ENCODE results near the gene CDC6.

The CDC6 gene, protein sequence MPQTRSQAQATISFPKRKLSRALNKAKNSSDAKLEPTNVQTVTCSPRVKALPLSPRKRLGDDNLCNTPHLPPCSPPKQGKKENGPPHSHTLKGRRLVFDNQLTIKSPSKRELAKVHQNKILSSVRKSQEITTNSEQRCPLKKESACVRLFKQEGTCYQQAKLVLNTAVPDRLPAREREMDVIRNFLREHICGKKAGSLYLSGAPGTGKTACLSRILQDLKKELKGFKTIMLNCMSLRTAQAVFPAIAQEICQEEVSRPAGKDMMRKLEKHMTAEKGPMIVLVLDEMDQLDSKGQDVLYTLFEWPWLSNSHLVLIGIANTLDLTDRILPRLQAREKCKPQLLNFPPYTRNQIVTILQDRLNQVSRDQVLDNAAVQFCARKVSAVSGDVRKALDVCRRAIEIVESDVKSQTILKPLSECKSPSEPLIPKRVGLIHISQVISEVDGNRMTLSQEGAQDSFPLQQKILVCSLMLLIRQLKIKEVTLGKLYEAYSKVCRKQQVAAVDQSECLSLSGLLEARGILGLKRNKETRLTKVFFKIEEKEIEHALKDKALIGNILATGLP

DNA sequence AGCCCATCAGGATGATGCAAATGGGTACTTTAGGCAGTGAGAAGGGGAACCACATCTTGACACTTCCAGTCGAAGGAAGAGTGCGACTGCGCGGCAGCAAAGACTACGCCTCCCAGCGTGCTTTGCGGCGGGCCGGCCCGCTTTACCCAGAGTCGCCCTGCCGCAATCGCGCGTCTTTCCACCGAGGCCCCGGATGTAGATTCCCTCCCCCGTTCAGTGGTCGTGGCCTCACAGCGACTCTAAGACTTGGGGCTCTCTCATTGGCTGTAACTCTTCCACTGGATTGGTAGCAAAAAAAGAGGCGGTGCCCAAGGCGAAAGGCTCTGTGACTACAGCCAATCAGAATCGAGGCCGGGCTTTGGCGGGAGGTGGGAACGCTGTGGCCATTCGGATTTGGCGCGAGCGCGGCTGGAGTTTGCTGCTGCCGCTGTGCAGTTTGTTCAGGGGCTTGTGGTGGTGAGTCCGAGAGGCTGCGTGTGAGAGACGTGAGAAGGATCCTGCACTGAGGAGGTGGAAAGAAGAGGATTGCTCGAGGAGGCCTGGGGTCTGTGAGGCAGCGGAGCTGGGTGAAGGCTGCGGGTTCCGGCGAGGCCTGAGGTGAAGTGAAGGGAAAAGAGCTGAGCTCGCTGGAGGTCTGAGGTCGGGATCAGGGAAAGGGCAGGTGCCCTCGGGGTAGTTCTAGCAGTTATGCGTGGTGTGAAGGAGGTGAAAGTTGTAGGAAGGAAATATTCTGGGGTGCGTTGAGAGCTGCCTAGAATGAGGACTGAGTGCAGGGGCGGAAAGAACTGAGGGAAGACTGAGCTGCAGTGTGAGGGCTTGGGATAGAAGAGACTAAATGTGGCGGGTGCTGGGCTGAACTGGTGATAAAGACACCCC is at the start of gene CDC6:
Gene CDC6 (plus strand): TSS at position 386 of the 876 bp plus-strand sequence. CDS start 1,542 bp downstream, outside the sequence.
- DNase-seq = peak; percentile 96 to 100 (median 99)

DNA sequence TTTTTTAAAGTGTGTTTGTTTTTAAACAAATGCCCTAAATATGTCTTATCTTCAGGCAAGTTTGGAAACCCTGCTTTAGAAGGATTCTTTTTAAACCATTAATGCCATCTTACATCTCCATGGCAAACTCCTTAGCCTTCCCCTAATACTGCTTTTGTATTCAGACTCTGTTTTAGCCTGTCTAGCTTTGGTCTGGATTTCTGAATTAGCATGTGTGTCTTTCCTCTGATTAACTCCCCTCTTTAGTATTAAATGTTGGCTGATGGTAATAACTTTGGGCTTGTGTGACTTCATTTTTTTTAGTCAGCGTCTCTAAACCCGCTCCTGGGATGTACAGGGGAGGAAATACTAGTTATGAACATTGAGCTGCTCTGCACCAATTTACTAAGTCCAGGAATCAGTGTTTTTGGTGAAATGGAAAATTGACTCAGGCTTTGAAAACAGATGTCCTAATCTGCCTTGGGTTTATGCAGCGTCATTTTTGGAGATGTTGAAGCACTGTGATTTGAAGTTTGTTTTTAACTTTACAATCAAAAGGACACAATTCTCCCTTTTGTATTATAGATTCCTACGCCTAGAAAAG is 46.3 kb upstream of the CDC6 start:
- DNase-seq = no peak
- intact Hi-C loops (cut with DNase I) = no loop called here

More for the DNA sequence above, at the start of gene CDC6:
- intact Hi-C loops (cut with DNase I) = loop anchor here (1.0 kb wide), 1 partner anchor 68 kb away; the partner anchor contains the start of gene WIPF2

DNA sequence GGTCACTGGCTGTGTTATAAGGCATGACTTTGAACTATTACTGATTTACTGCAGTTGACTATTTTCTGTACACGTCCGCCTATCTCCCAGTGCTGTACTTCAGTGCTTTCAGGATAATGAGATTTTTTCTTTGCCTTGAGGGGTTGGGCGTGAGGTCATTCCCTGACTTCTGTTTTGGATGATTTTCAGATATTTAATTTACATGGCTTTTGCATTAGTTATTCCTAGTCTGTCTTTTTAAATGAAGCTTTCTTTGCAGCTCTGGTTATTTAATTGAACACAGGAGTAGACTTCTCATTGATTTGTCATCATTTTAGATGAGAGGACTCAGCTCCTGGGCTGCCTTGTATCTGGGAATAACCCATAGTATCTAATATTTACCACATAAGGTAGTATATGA is 44.9 kb upstream of the CDC6 start:
- intact Hi-C loops (cut with DNase I) = no loop called here
- no peak for DNase-seq

DNA sequence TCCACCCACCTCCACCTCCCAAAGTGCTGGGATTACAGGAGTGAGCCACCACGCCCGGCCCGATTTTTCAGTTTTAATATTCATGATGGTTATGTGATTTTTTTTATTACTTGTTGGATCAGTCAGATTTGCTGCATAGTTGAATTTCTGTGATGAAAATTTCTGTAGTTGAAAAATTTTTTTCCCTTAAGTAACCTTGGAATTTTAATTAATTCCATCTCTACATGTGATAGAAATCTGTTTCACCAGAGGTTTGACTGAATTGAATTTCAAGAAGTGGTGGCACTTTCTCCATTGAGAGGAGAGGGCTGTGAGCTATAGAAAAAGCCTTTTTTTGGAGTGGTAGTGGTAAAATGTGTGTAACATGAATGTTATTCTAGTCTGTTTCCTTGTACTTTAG is 43.9 kb upstream of the CDC6 start:
- no peak for DNase-seq
- intact Hi-C loops (cut with DNase I) = no loop called here

DNA sequence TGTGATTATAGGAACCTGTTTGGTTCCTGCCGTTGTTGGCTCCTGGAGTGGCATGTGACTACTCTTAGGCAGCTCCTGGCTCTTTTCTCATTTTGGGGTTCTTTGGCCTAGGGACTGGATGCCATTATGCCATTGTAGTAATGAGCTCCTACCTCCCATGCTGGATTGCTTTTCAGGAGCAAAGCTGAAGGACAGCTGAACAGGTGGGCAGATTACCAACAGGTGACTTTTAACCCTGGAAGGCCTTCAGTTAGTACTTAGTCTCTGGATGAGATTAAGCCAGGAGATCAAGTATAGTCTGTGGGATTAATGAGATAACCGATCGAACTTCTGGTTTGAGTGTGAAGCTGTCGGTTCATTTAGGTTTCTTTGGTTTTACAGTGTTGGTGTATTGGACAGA is 43.4 kb upstream of the CDC6 start:
- intact Hi-C loops (cut with DNase I) = no loop called here
- no peak for DNase-seq

DNA sequence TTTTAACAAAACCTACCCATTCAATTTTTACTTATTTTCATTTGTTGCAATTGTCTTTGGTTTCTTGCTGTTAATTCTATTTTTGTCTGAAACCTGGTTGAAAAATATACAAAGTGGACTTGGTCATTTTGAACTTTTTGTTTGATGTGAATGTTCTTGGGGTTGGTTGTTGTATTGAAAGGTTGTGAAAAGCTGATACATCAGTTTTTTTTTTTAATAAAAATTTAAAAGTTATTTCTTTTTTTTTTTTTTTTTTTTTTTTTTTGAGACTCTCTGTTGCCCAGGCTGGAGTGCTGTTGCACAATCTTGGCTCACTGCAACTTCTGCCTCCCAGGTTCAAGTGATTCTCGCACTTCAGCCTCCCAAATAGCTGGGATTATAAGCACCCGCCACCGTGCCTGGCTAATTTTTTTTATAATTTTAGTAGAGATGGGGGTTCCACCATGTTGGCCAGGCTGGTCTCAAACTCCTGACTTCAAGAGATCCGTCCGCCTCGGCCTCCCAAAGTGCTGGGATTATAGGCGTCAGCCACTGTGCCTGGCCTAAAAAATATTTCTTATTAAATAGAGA is 39.7 kb upstream of the CDC6 start:
- peak in 1 of 42 donors; percentile 15 for DNase-seq
- intact Hi-C loops (cut with DNase I) = no loop called here

DNA sequence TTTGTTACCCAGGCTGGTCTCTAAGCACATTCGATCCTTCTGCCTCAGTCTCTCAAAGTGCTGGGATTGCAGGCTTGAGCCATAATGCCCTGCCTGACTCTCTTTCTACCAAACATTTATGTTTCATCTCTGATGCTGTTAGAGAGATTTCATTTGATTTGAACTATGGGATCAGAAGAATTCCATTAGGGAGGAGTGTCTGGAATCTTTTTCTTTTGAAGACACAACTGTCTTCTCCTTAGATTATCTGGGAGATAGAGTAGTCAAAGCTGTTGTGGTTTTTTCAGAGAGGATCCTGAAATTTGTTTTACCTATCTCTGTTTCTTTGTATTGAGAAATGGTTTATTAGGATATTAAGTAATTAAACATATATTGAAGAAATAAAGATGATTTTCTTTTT is 39.2 kb upstream of the CDC6 start:
- intact Hi-C loops (cut with DNase I) = no loop called here
- DNase-seq = no peak

DNA sequence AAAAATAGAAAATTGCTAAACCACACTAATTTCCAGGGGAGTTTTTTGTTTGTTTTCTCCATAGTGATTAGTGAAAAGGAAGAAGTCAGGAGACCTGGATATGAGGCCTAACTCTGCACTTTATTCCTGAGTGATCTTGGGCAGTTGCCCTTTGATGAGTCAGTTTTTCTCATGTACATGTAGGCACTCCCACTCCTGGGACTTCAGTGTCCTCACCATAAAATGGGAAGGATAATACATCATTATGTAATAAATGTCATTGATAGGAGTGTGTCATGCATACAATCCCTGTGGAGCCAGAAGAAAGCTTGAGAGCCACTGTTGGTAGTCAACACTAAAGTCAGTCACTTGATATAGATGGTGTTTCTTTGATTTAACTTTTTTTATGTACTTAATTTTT is 36.1 kb upstream of the CDC6 start:
- no peak for DNase-seq
- intact Hi-C loops (cut with DNase I) = no loop called here

DNA sequence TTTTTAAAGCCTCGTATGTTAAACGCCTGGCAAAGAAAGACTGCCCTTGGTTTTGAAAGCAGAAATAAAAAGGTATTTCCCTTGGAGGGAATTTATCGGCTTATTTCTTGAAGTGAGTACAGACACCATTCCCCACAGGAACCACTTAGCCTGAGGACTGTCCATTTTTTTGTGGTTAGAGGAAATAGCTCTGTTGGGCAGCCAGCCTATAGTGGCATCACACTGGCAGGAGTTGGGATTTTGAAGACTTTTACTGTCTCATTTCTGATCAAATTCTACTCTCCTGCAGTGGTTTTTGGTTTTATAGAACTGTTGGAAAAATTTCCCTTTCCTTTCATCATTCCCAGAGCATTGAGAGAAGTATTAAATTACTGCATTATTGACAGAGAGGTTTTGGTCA is 34.1 kb upstream of the CDC6 start:
- intact Hi-C loops (cut with DNase I) = no loop called here
- no peak for DNase-seq

DNA sequence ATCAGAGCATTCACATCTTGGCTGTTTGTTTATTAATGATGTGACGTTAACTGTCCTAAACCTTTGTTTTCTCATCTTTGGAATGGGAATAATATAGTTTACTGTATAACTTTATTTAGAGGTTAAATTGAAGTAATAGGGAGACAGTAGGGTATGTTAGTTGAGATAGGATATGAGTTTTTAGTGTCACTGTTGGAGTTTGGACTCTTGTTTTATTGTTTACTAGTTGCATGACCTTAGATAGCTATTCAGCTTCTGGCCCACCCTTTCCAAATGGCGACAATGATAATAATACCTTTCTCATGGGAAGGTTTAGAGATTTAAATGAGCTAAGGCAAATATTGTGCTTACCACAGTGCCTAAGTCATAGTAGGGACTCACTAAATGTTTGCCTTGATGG is 28.2 kb upstream of the CDC6 start:
- intact Hi-C loops (cut with DNase I) = no loop called here

DNA sequence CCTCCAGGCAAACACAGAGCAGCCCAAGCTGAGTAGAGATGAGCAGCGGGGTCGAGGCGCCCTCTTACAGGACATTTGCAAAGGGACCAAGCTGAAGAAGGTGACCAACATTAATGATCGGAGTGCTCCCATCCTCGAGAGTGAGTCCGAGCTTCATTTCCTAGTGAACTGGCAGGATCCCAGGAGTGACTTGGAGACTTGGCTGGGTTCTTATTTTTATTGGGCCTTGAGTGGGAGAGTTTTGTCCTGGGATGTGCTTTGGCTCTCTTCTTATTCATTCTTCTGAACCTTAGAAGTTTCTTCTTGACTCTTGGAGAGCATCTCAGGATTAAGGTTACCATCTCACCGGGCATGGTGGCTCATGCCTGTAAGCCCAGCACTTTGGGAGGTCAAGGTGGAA is 27.2 kb upstream of the CDC6 start:
- DNase-seq = no peak
- intact Hi-C loops (cut with DNase I) = no loop called here

More for the DNA sequence above, 28.2 kb upstream of the CDC6 start:
- no peak for DNase-seq

DNA sequence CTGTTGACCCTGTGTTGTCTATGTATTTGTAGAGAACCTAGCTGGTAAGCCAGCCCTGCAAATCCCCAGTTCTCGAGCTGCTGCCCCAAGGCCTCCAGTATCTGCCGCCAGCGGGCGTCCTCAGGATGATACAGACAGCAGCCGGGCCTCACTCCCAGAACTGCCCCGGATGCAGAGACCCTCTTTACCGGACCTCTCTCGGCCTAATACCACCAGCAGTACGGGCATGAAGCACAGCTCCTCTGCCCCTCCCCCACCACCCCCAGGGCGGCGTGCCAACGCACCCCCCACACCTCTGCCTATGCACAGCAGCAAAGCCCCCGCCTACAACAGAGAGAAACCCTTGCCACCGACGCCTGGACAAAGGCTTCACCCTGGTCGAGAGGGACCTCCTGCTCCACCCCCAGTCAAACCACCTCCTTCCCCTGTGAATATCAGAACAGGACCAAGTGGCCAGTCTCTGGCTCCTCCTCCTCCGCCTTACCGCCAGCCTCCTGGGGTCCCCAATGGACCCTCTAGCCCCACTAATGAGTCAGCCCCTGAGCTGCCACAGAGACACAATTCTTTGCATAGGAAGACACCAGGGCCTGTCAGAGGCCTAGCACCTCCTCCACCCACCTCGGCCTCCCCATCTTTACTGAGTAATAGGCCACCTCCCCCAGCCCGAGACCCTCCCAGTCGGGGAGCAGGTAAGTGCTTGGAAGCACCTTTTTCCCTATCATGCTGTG is 23.1 kb upstream of the CDC6 start:
- DNase-seq = peak in 1 of 42 donors; percentile 14
- intact Hi-C loops (cut with DNase I) = no loop called here

DNA sequence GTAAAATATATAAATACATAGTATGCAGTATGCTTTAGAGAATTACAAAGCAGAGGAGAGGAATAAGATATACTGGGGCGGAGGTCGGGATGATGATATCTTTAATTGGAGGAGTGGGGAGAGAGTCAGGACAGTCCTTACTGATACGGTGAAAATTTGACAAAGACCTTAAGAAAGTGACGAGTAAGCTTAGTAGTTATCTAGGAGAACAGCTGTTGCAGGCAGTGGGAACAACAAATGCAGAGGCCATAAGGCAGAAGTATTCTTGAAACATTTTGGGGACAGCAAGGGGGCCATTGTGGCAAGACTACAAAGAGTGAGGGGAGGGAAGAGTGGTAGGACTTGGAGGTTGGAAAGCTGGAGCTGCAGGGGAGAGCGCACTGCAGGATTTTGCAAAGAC is 22.3 kb upstream of the CDC6 start:
- intact Hi-C loops (cut with DNase I) = no loop called here
- DNase-seq = no peak

DNA sequence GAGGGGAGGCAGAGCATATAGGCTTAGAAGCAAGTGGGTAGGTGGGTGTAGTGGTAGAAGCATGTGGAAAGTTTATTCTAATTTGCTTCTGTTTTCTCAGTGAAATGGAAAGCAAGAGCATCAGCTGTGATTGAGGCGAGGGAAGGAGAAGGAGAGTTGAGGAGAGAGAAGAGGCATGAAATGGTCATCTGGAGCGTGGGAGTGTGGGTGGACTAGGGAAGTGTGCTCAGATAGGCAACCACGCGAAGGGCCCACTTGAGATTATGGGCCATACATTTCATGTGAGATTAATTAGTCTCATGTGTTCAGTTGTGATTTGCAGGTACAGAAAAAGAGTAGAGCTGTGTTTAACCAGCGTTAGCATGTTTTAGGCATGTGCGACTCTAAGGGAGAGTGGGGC is 20.8 kb upstream of the CDC6 start:
- intact Hi-C loops (cut with DNase I) = no loop called here
- no peak for DNase-seq

DNA sequence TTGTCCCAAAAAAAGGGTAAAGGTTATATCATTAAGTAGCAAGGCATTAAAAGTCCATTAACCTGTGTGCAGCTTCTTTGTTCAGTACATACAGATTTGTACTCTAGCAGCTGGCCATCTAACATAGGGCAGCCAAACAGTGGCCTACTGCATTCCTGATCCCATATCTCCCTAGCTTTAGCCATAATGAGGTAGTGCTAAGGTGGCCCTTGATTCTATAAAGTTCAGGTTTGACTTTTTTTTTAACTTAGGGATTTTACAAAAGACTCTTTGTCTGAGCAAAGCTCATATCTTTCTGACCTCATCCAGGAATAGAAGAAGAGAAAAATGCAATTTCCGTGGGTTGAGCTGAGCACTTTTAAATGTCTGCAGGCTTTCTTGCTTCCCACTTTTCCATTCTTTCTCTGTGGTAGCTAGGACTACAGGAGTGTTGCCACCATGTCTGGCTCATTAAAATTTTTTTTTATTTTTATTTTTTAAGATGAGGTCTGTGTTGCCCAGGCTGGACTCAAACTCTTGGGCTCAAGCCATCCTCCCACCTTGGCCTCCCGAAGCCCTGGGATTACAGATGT is 19.5 kb upstream of the CDC6 start:
- DNase-seq = peak in 2 of 42 donors; percentile 26 to 47
- intact Hi-C loops (cut with DNase I) = no loop called here

DNA sequence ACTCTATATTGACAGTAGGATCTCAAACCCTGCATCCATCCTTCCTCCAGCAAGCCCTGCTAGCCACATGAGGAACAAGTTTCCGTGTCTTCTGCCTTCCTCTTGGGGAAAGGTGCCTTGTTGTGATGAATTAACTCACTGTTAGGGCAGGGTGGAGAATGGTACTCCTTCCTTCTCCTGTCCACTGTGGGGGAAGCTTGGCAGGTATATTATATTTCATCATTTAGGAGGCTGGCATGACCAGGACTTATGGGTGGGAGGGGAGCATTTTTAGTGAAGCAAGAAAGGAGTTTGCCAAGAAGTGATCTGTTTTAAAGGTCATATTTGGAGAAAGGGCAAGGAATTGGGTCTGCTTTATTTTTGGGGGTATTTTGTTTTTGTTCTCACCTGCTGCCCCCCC is 9.3 kb upstream of the CDC6 start:
- intact Hi-C loops (cut with DNase I) = no loop called here

DNA sequence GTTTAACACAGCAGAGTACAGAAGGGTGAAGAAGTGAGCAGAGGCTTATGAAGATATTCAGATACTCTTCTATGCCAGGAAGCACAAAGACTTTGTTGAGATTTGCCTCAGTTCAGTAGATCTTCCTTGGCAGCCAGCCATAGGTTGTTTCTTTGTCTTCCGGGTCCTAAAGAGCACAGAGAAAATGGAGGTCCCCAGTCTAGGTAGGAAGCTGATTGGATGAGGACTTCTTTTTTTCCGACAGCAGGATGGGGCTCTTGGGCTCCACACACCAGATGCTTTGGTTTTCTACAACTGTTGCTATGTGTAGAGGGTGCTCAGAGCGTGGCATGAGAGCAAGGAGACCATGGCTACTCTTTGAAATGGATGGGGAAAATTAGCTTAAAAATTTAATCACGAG is 8.3 kb upstream of the CDC6 start:
- intact Hi-C loops (cut with DNase I) = no loop called here
- DNase-seq = no peak

More for the DNA sequence above, 9.3 kb upstream of the CDC6 start:
- no peak for DNase-seq

DNA sequence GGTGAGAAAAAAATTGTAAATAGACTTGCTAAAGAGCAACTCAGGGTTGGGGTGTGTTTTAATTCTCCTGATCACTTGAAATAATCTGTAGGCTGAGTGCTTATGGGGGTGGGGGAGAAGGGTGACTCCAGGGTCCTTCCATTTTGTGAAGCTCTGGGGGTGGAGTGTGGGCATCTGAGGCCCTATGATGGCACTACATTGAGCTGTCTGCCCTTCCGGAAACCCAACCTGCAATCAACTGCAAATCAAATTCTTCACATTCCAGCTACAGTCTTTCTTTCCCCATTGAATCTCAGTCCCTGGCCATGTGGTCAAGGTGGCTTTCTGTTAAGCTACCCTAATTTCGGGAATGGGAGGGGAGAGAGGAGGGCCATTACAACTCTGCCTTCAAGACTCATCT is 6.0 kb upstream of the CDC6 start:
- intact Hi-C loops (cut with DNase I) = no loop called here
- DNase-seq = peak in 1 of 42 donors; percentile 18
